Measurements from ENCODE around the gene PROSER3. TPM values are rescaled to one million over a fixed set of nuclear protein-coding genes. Genes with fewer than 3 reads are reported as not detected.
A peak's percentile ranks its signal among the peaks of the same experiment; 100 is the strongest.

PROSER3 gene
- total and polyA plus RNA-seq, 9 of the 15 experiments (the other 6 are each of a cell fraction or from before 2014, with no cell fraction given) = 1.0 to 39.5 (median 5.1) TPM

GRCh38 chr19:35740423-35741202 lies 17.4 kb upstream of the PROSER3 start (continued):
- TF ChIP-seq PBX2 (CRISPR knock-in tag; IDR thresholded peaks at IDR 0.05; ENCODE audit: low read depth) (no peak), PBX2 (tag; conservative IDR thresholded peaks at IDR 0.05; ENCODE audit: low read depth) (peak; percentile 57), NFYB (IDR thresholded peaks at IDR 0.05; ENCODE audit: extremely low read depth, insufficient read length) (peak; percentile 37), SREBF2 (CRISPR knock-in tag; IDR thresholded peaks at IDR 0.05) (no peak), SOX6 (IDR thresholded peaks at IDR 0.05) (peak; percentile 41; the same call in 1 of the 2 replicates), CTCF (IDR thresholded peaks at IDR 0.05 in 2 of 3, conservative IDR thresholded peaks at IDR 0.05 in 1 of 3; ENCODE audit: insufficient read depth in 2 of 3, low read depth in 1 of 3, low read length in 3 of 3) (peak; percentile 46 to 61 (median 53); a peak in 5 of 6 replicates), PRPF4 (IDR thresholded peaks at IDR 0.05; ENCODE audit: insufficient read depth, low read depth, low read length, poor library complexity, severe bottlenecking) (no peak), FOS (IDR thresholded peaks at IDR 0.05; ENCODE audit: extremely low read depth, insufficient read length) (peak; percentile 69), SUPT5H (IDR thresholded peaks at IDR 0.05) (peak; percentile 76), NRF1 (conservative IDR thresholded peaks at IDR 0.05 in 1 of 2, IDR thresholded peaks at IDR 0.05 in 1 of 2) (peak; percentile 95), NFRKB (IDR thresholded peaks at IDR 0.05; ENCODE audit: low read depth) (no peak), ZEB2 (IDR thresholded peaks at IDR 0.05) (no peak), NFIC (IDR thresholded peaks at IDR 0.05) (peak; percentile 73), MTA1 (IDR thresholded peaks at IDR 0.05; ENCODE audit: borderline replicate concordance) (0 out of 2 replicates have a peak, but pooled peaks have one; percentile 60)
- TF ChIP-seq, protein P1, sequence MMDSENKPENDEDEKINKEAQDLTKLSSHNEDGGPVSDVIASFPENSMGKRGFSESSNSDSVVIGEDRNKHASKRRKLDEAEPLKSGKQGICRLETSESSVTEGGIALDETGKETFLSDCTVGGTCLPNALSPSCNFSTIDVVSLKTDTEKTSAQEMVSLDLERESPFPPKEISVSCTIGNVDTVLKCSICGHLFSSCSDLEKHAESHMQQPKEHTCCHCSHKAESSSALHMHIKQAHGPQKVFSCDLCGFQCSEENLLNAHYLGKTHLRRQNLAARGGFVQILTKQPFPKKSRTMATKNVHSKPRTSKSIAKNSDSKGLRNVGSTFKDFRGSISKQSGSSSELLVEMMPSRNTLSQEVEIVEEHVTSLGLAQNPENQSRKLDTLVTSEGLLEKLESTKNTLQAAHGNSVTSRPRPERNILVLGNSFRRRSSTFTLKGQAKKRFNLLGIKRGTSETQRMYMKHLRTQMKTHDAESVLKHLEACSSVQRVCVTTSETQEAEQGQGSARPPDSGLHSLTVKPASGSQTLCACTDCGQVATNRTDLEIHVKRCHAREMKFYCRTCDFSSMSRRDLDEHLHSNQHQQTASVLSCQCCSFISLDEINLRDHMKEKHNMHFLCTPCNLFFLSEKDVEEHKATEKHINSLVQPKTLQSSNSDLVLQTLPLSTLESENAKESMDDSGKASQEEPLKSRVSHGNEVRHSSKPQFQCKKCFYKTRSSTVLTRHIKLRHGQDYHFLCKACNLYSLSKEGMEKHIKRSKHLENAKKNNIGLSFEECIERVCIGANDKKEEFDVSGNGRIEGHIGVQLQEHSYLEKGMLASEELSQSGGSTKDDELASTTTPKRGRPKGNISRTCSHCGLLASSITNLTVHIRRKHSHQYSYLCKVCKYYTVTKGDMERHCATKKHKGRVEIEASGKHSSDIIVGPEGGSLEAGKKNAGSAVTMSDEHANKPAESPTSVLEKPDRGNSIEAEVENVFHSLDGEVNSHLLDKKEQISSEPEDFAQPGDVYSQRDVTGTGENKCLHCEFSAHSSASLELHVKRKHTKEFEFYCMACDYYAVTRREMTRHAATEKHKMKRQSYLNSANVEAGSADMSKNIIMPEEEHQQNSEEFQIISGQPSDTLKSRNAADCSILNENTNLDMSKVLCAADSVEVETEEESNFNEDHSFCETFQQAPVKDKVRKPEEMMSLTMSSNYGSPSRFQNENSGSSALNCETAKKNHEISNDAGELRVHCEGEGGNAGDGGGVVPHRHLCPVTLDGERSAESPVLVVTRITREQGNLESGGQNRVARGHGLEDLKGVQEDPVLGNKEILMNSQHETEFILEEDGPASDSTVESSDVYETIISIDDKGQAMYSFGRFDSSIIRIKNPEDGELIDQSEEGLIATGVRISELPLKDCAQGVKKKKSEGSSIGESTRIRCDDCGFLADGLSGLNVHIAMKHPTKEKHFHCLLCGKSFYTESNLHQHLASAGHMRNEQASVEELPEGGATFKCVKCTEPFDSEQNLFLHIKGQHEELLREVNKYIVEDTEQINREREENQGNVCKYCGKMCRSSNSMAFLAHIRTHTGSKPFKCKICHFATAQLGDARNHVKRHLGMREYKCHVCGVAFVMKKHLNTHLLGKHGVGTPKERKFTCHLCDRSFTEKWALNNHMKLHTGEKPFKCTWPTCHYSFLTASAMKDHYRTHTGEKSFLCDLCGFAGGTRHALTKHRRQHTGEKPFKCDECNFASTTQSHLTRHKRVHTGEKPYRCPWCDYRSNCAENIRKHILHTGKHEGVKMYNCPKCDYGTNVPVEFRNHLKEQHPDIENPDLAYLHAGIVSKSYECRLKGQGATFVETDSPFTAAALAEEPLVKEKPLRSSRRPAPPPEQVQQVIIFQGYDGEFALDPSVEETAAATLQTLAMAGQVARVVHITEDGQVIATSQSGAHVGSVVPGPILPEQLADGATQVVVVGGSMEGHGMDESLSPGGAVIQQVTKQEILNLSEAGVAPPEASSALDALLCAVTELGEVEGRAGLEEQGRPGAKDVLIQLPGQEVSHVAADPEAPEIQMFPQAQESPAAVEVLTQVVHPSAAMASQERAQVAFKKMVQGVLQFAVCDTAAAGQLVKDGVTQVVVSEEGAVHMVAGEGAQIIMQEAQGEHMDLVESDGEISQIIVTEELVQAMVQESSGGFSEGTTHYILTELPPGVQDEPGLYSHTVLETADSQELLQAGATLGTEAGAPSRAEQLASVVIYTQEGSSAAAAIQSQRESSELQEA (IDR thresholded peaks at IDR 0.05; ENCODE audit: low read depth) = peak; percentile 84

Measured in K562 (cell line).